Memory B cell (primary cell): Measurements from ENCODE around the gene CTNNA3.

Experiments used
- ATAC-seq: fragments of 150-1000 bp; cut with Tn5 transposase; 2 replicates; pipeline ENCODE4 v1.10.0; 2021; ENCODE audit warnings: low read depth, mild to moderate bottlenecking, moderate library complexity
- DNase-seq, 2 donors: peaks; one replicate each; pipeline ENCODE4 v3.0.0; 2022; ENCODE audit warnings: low spot score in 2 of 2
- H3K27ac Mint-ChIP-seq: one replicate; pipeline ENCODE4 v1.8.0; 2022; ENCODE audit warnings: mild to moderate bottlenecking, moderate library complexity, mixed read lengths
- H3K27me3 Mint-ChIP-seq: one replicate; pipeline ENCODE4 v1.8.0; 2022; ENCODE audit warnings: mixed read lengths
- H3K36me3 Mint-ChIP-seq: one replicate; pipeline ENCODE4 v1.8.0; 2022; ENCODE audit warnings: mild to moderate bottlenecking, mixed read lengths
- H3K4me1 Mint-ChIP-seq: one replicate; pipeline ENCODE4 v1.8.0; 2022; ENCODE audit warnings: mixed read lengths
- H3K4me3 Mint-ChIP-seq: one replicate; pipeline ENCODE4 v1.8.0; 2022; ENCODE audit warnings: mild to moderate bottlenecking, moderate library complexity, mixed read lengths
- H3K9me3 Mint-ChIP-seq: one replicate; pipeline ENCODE4 v1.8.0; 2022; ENCODE audit warnings: mixed read lengths

CTNNA3 gene

GRCh38 chr10:66215920-66216319, 1480.1 kb downstream of the CTNNA3 start:
- DNase-seq (no peak), ATAC-seq (no peak)
- H3K9me3 Mint-ChIP-seq: peaks cover 3% of the 10 kb centered on the region
- H3K4me1 Mint-ChIP-seq: no peaks in the 10 kb centered on the region
- no peaks in the 10 kb centered on the region for H3K27me3 Mint-ChIP-seq
- no peak overlapping the region for H3K4me3 Mint-ChIP-seq
- H3K27ac Mint-ChIP-seq: no peak overlapping the region
- no peaks in the 10 kb centered on the region for H3K36me3 Mint-ChIP-seq

DNA sequence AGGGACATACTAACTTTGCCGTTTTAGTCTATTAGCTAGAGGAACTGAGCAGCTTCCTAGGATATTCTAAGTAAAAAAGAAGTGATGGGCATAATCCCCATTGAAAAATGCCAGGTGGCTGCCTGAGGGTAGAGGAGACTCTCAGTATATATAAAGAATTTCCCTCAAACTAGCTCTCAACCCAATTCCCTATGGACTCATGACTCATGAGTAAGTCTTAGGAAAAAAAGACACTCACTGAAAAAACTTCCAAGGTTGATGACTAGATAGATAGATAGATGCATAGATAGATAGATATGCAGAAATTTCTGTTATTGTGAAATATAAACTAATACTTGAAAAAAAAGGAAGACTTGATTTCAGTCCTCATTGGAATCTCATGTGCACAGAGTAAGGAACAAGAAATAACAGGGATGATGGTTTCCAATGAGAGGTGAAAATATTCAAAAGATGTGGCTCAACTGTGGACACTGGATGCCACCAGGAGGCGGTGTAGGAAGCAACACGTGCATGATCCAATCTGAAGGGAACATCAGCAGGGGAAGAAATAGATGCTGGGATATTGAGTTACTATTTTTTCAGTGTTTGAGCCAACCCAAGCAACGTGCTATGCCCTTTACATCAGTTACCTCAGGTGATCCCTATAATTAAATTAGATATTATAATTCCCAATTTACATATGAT, 1481.1 kb downstream of the CTNNA3 start:
- Mint-ChIP-seq H3K36me3 (no peaks in the 10 kb centered on the region), H3K27me3 (no peaks in the 10 kb centered on the region), H3K4me3 (no peak overlapping the region), H3K27ac (no peak overlapping the region), H3K9me3 (peaks cover 3% of the 10 kb centered on the region), H3K4me1 (no peaks in the 10 kb centered on the region)
- ATAC-seq (no peak), DNase-seq (no peak)

DNA sequence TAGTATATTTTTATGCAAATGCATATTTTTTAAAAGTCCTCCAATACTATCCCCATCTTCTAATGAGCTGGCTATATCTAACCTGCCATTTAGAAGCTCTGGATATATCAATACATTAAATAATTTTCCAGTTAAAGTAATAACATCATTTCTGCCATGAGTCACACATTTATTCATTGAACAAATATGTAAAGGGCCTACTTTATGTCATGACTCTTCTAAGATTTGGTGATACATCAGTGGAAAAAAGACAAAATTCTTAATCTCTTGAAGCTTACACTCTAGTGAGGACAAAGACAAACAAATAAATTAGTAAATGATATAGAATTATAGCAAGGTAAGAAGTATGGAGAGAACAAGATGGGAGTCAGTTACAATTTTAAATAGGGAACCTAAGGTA, 1487.0 kb downstream of the CTNNA3 start:
- ATAC-seq: no peak
- no peaks in the 10 kb centered on the region for H3K9me3 Mint-ChIP-seq
- H3K4me1 Mint-ChIP-seq: no peaks in the 10 kb centered on the region
- H3K27ac Mint-ChIP-seq: no peak overlapping the region
- H3K36me3 Mint-ChIP-seq: no peaks in the 10 kb centered on the region
- no peak overlapping the region for H3K4me3 Mint-ChIP-seq
- no peak for DNase-seq
- no peaks in the 10 kb centered on the region for H3K27me3 Mint-ChIP-seq

- DNase-seq: no peak
- no peak overlapping the region for H3K27ac Mint-ChIP-seq
- peaks cover 2% of the 10 kb centered on the region for H3K27me3 Mint-ChIP-seq
- no peaks in the 10 kb centered on the region for H3K36me3 Mint-ChIP-seq
- H3K4me3 Mint-ChIP-seq: no peak overlapping the region
- no peak for ATAC-seq
- H3K4me1 Mint-ChIP-seq: no peaks in the 10 kb centered on the region
- no peaks in the 10 kb centered on the region for H3K9me3 Mint-ChIP-seq
These were observed 1491.2 kb downstream of the CTNNA3 start for GRCh38 chr10:66204838-66205237.

DNA sequence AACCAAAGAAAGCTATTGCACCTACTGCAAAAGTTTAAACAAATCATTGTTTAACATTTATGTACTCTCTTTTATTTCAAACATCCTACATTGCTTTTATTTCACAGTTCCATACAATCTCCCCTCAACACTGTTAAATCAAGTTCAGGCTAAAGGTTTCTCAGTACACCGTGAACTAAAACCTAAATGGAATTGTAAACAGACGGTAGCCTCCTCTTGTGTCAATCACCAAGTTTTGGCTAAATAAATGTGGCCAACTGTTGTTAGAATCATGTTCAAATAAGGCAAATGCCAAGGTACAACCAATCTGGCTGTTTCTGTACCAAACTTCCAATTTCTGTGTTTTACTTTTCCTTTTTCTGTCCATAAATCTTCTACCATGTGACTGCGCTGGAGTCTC, 1493.9 kb downstream of the CTNNA3 start:
- Mint-ChIP-seq H3K4me3 (no peak overlapping the region), H3K27me3 (peaks cover 2% of the 10 kb centered on the region), H3K4me1 (no peaks in the 10 kb centered on the region), H3K36me3 (no peaks in the 10 kb centered on the region), H3K27ac (no peak overlapping the region), H3K9me3 (no peaks in the 10 kb centered on the region)
- DNase-seq: no peak
- no peak for ATAC-seq

DNA sequence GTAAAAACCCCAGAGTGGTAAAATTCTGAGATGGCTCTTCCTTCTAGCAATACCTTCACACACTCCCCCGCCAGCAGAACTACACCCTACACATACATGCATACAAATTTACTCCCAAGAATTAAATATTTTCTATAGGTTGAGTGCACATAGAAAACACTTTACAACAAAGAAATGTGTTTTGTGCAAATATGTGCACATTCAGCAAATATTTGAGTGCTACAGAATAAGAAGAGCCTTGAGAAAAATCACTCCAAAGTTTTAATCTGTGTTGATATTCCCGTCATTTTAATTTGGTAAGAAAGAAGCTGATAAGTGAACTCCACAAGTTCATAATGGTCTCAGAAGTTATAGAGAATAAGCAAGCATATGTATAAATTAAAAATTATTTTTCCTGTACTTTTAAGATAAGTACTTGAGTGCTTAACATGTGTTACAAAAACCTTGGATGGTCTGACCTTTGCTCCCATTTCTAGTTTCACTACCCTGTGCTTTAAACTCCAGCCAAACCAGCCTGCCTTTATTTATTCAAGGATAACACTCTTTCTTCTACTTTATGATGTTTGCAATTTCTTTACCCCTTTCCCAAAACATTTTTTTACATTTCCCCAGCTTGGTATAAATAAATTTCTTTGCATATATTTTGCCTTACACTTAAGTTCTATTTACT, 1503.7 kb downstream of the CTNNA3 start:
- ATAC-seq (no peak), DNase-seq (no peak)
- Mint-ChIP-seq H3K4me3 (no peak overlapping the region), H3K9me3 (no peaks in the 10 kb centered on the region), H3K36me3 (no peaks in the 10 kb centered on the region), H3K27ac (no peak overlapping the region), H3K4me1 (no peaks in the 10 kb centered on the region), H3K27me3 (no peaks in the 10 kb centered on the region)

GRCh38 chr10:66190413-66190812, 1505.6 kb downstream of the CTNNA3 start:
- no peak for DNase-seq
- Mint-ChIP-seq H3K36me3 (no peaks in the 10 kb centered on the region), H3K27ac (no peak overlapping the region), H3K9me3 (no peaks in the 10 kb centered on the region), H3K27me3 (no peaks in the 10 kb centered on the region), H3K4me3 (no peak overlapping the region), H3K4me1 (no peaks in the 10 kb centered on the region)
- ATAC-seq: no peak

- ATAC-seq: no peak
- DNase-seq: no peak
- no peak overlapping the region for H3K27ac Mint-ChIP-seq
- H3K9me3 Mint-ChIP-seq: no peaks in the 10 kb centered on the region
- no peaks in the 10 kb centered on the region for H3K4me1 Mint-ChIP-seq
- H3K27me3 Mint-ChIP-seq: no peaks in the 10 kb centered on the region
- no peak overlapping the region for H3K4me3 Mint-ChIP-seq
- no peaks in the 10 kb centered on the region for H3K36me3 Mint-ChIP-seq
These were observed 1506.7 kb downstream of the CTNNA3 start for GRCh38 chr10:66189271-66189670.

DNA sequence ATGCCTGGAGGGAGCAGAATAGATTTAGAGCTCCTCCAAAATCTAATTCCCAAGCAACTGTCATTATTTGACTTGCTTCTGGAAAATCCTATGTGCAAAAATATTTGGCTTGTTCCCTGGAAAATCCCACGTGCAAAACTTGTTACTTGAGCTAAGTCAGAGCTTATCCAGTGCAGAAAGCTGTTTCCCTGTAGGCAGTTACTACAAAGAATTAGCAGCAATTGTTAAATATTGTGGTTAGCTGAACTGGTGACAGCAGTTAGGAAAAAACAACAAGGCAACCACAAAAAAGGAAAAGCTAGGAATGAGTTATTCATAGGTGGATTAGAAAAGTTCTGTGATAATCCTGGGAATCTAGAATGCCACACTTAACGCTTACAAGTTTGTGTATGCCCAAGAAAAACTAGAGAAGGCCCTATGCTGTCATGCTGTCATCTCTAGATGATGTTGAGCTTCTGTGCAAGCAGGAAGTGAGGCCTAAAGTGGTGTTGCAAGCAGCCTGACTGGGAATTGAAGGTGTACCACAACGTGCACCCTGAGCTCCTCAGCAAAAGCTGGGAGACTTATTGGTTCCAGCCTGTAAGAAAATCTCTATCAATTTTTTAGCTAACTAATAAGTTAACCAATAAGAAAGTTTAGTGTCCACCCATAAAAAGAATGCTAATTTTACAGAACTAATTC, 1508.8 kb downstream of the CTNNA3 start:
- no peak for DNase-seq
- H3K27me3 Mint-ChIP-seq: no peaks in the 10 kb centered on the region
- no peak overlapping the region for H3K4me3 Mint-ChIP-seq
- ATAC-seq: no peak
- H3K9me3 Mint-ChIP-seq: no peaks in the 10 kb centered on the region
- H3K36me3 Mint-ChIP-seq: no peaks in the 10 kb centered on the region
- no peak overlapping the region for H3K27ac Mint-ChIP-seq
- no peaks in the 10 kb centered on the region for H3K4me1 Mint-ChIP-seq

DNA sequence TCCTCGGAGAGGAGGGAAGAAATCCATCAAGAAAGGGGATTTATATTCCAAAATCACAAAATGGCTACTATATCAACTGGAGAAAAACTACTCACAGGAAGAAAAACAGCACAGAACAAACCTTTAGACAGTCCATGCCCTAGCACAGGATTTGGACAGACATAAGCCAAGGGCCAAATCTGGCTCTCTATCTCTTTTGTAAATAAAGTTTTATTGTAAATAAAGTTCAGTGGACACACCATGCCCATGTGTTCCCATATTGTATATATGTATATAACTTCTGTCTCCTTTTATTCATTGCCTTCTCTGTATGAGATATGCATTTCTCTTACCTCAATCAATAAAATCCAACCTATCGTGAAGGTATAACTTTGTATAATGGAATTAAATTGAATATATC, 1513.0 kb downstream of the CTNNA3 start:
- Mint-ChIP-seq H3K27ac (no peak overlapping the region), H3K4me3 (no peak overlapping the region), H3K9me3 (no peaks in the 10 kb centered on the region), H3K27me3 (no peaks in the 10 kb centered on the region), H3K36me3 (no peaks in the 10 kb centered on the region), H3K4me1 (peaks cover 2% of the 10 kb centered on the region)
- ATAC-seq (no peak), DNase-seq (no peak)

- Mint-ChIP-seq H3K27me3 (no peaks in the 10 kb centered on the region), H3K4me3 (no peak overlapping the region), H3K4me1 (peaks cover 2% of the 10 kb centered on the region), H3K9me3 (no peaks in the 10 kb centered on the region), H3K36me3 (no peaks in the 10 kb centered on the region), H3K27ac (no peak overlapping the region)
- ATAC-seq (peak; percentile 49), DNase-seq (peak; percentile 9 to 24)
These were observed 1515.2 kb downstream of the CTNNA3 start for GRCh38 chr10:66180581-66181318.

DNA sequence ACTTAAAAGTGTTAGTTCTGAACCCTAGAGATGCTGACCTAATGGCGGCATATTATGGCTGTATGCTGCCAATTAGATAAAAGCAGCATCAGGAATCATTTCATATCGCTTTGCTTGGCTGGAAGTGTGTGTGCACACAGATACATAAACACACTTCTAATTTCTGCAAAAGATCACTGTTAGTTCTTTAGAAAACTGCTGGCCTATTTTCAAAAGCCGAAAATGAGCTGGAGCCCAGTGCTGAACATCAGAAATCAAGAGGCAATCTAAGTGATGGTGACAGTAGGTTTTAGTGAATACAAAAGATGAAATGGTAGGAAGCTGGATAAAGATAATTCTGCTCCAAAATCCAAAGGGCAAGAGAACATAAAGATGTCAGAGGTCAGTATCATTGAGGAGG, 1516.0 kb downstream of the CTNNA3 start:
- ATAC-seq: no peak
- Mint-ChIP-seq H3K4me3 (no peak overlapping the region), H3K27me3 (no peaks in the 10 kb centered on the region)

DNA sequence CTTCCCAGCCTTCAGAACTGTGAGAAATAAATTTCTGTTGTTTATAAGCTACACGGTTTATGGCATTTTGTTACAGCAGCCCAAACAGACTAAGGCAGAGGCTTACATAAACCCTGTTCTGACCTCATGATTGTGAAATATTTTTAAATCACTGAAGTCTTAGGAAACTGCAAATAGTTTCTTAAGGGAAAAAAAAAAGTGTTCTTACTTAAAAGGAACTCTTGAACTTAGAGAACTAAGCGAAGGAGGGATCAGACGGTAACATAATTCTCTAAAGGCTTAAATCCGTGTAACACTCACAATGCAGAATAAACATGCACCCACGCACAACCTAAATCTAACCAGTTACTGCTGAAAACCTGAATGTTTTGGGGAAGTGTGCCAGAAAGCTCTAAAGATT, 1519.2 kb downstream of the CTNNA3 start:
- Mint-ChIP-seq H3K9me3 (no peaks in the 10 kb centered on the region), H3K27me3 (no peaks in the 10 kb centered on the region), H3K4me3 (no peak overlapping the region), H3K27ac (no peak overlapping the region), H3K4me1 (peaks cover 2% of the 10 kb centered on the region), H3K36me3 (no peaks in the 10 kb centered on the region)
- ATAC-seq (no peak), DNase-seq (no peak)

More for the DNA sequence above, 1516.0 kb downstream of the CTNNA3 start:
- no peak for DNase-seq
- H3K4me1 Mint-ChIP-seq: peaks cover 2% of the 10 kb centered on the region
- H3K36me3 Mint-ChIP-seq: no peaks in the 10 kb centered on the region
- H3K9me3 Mint-ChIP-seq: no peaks in the 10 kb centered on the region
- no peak overlapping the region for H3K27ac Mint-ChIP-seq

GRCh38 chr10:66167816-66168215, 1528.2 kb downstream of the CTNNA3 start:
- DNase-seq: no peak
- H3K4me1 Mint-ChIP-seq: no peaks in the 10 kb centered on the region
- H3K4me3 Mint-ChIP-seq: no peak overlapping the region
- no peaks in the 10 kb centered on the region for H3K27me3 Mint-ChIP-seq
- no peaks in the 10 kb centered on the region for H3K9me3 Mint-ChIP-seq
- H3K27ac Mint-ChIP-seq: no peak overlapping the region
- no peak for ATAC-seq
- H3K36me3 Mint-ChIP-seq: no peaks in the 10 kb centered on the region
